ENCODE results near the gene MAGIX. TPM values are rescaled to one million over a fixed set of nuclear protein-coding genes. Genes with fewer than 3 reads are reported as not detected.

The MAGIX gene
- total RNA-seq, 4 donors from 2014 or later: 0.17 to 3.0 (median 0.35) TPM

- no peak for TF ChIP-seq CTCF (IDR thresholded peaks at IDR 0.05; ENCODE audit: low read depth)
Observed at GRCh38 chrX:49189606-49190005, 27.0 kb downstream of the MAGIX start.

- TF ChIP-seq CTCF (IDR thresholded peaks at IDR 0.05; ENCODE audit: low read depth): no peak
Observed at GRCh38 chrX:49190821-49191573, 28.4 kb downstream of the MAGIX start.

- no peak for TF ChIP-seq CTCF (IDR thresholded peaks at IDR 0.05; ENCODE audit: low read depth)
Observed at GRCh38 chrX:49191574-49192011, 29.0 kb downstream of the MAGIX start.

- no peak for TF ChIP-seq CTCF (IDR thresholded peaks at IDR 0.05; ENCODE audit: low read depth)
Observed at GRCh38 chrX:49192722-49193328, 30.3 kb downstream of the MAGIX start.

GRCh38 chrX:49193542-49193964 lies 31.0 kb downstream of the MAGIX start:
- TF ChIP-seq CTCF (IDR thresholded peaks at IDR 0.05; ENCODE audit: low read depth): no peak

GRCh38 chrX:49197543-49198087 lies 35.1 kb downstream of the MAGIX start:
- no peak for TF ChIP-seq CTCF (IDR thresholded peaks at IDR 0.05; ENCODE audit: low read depth)

GRCh38 chrX:49198540-49199314 lies 36.2 kb downstream of the MAGIX start:
- no peak for TF ChIP-seq CTCF (IDR thresholded peaks at IDR 0.05; ENCODE audit: low read depth)
